ENCODE results near the gene NCF2. TPM values are rescaled to one million over a fixed set of nuclear protein-coding genes. Genes with fewer than 3 reads are reported as not detected.

The NCF2 gene
- 0.16 and 0.17 TPM in 2 replicates for total RNA-seq

GRCh38 chr1:183590244-183591191 is at the start of gene NCF2:
Gene NCF2 (minus strand): TSS chr1:183590459. CDS start chr1:183590329, 130 bp downstream.

GRCh38 chr1:183635606-183636333 is 45.5 kb upstream of the NCF2 start, which contains the start of gene ARPC5:
Gene ARPC5 (minus strand): TSS chr1:183635783. CDS start chr1:183635659, 124 bp downstream.

Other genes with a start within 250 kb of the NCF2 start
- under 0.01 TPM in 2 replicates for gene NMNAT2, start 172.1 kb downstream of the NCF2 start, total RNA-seq
- gene SMG7, start 118.0 kb downstream of the NCF2 start, total RNA-seq, result 9.3 and 11.7 TPM in 2 replicates
- 150 and 176 TPM in 2 replicates for gene ARPC5, start 45.3 kb upstream of the NCF2 start, total RNA-seq
- gene APOBEC4, start 62.9 kb upstream of the NCF2 start, total RNA-seq, result not detected in 2 replicates
- 22.2 and 22.7 TPM in 2 replicates for gene RGL1, start 214.7 kb upstream of the NCF2 start, total RNA-seq

Measured in bronchial smooth muscle cell (primary cell).